ENCODE measurements around the gene PLCL2.
A peak's percentile ranks its signal among the peaks of the same experiment; 100 is the strongest.

The PLCL2 gene

DNA sequence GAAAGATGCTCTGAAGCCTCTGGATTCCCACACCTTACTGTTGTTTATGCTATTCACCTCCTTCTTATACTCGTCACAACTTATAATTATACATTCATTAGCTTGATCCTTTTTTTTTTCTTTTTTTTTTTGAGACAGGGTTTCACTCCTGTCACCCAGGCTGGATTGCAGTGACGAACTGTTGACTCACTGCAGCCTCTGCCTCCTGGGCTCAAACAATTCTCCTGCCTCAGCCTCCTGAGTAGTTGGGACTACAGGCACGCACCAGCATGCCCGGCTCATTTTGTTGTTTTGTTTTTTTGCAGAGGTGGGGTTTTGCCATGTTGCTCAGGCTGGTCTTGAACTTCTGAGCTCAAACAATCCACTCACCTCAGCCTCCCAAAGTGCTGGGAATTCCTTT is 143.6 kb downstream of the PLCL2 start:
- no peak overlapping the region for H2BK5ac ChIP-seq (ENCODE audit: low read depth, low read length, poor library complexity, severe bottlenecking)
- H3K9me3 ChIP-seq (ENCODE audit: control insufficient read depth, low read length) = no peaks in the 10 kb centered on the region

DNA sequence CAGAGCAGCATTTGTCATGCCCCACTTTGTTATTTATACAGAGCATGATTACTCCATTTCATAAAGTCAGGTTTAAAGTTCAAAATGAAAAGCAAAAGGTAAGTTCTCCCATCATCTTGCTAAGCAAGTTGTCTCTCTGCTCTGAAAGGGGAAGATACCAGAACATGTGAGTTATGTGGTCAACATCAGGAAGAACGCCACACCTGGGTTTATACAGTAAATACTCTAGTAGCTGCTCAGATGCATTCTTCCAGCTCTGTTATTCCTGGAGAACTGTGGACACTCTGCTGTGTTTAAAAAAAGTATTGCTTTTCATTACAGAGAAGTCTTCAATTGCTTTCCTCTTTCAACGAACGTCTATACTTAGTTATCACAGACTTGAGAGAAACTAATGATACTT is 145.7 kb downstream of the PLCL2 start:
- no peak overlapping the region for H4K8ac ChIP-seq (ENCODE audit: low read length)
- WGBS = no CpG with 5 or more reads among the region's 3 CpGs
- no peaks in the 10 kb centered on the region for H3K79me1 ChIP-seq (replicated peaks; ENCODE audit: low read length, poor library complexity, severe bottlenecking)
- H3K36me3 ChIP-seq (ENCODE audit: control insufficient read depth in 1 of 2, insufficient read depth in 2 of 2, low read depth in 1 of 2, low read length in 2 of 2) = no peaks in the 10 kb centered on the region
- H3K23ac ChIP-seq (ENCODE audit: low read length in 2 of 2) = no peak overlapping the region
- H2BK5ac ChIP-seq (ENCODE audit: low read depth, low read length, poor library complexity, severe bottlenecking) = no peak overlapping the region
- H3K4me2 ChIP-seq (ENCODE audit: low read length, poor library complexity, severe bottlenecking) = no peak overlapping the region
- no peak overlapping the region for H4K91ac ChIP-seq (ENCODE audit: low read length)
- no peak overlapping the region for H3K14ac ChIP-seq (ENCODE audit: low read length in 2 of 2)
- no peak overlapping the region for H2AK5ac ChIP-seq (ENCODE audit: low read length, severe bottlenecking)
- H3K9me3 ChIP-seq (ENCODE audit: control insufficient read depth, low read length) = no peaks in the 10 kb centered on the region
- no peak overlapping the region for H3K4ac ChIP-seq (ENCODE audit: low read depth in 1 of 2, low read length in 2 of 2)
- H2BK120ac ChIP-seq (ENCODE audit: low read depth, low read length) = no peak overlapping the region
- no peaks in the 10 kb centered on the region for H3K27me3 ChIP-seq (ENCODE audit: control insufficient read depth in 1 of 2, insufficient read depth in 1 of 2, low read length in 2 of 2)
- no peak overlapping the region for H2BK15ac ChIP-seq (ENCODE audit: low read depth, poor library complexity, severe bottlenecking)
- no peak overlapping the region for H2AFZ ChIP-seq (ENCODE audit: low read depth, low read length)
- no peaks in the 10 kb centered on the region for H3K4me1 ChIP-seq (ENCODE audit: control insufficient read depth, insufficient read depth, low read depth, low read length)
- no peak overlapping the region for H3K27ac ChIP-seq (ENCODE audit: low read length, poor library complexity, severe bottlenecking)
- H2BK12ac ChIP-seq (ENCODE audit: low read length in 2 of 2) = no peak overlapping the region
- H3K9ac ChIP-seq (ENCODE audit: low read length) = no peak overlapping the region
- DNase-seq = no peak
- H3K4me3 ChIP-seq (ENCODE audit: insufficient read depth in 1 of 2, low read depth in 1 of 2, low read length in 2 of 2) = no peak overlapping the region
- H3K18ac ChIP-seq (ENCODE audit: low read depth in 1 of 2, low read length in 2 of 2) = no peak overlapping the region

More for the DNA sequence above, 143.6 kb downstream of the PLCL2 start:
- no peak overlapping the region for H3K4me2 ChIP-seq (ENCODE audit: low read length, poor library complexity, severe bottlenecking)
- H3K27me3 ChIP-seq (ENCODE audit: control insufficient read depth in 1 of 2, insufficient read depth in 1 of 2, low read length in 2 of 2) = no peaks in the 10 kb centered on the region
- H3K79me1 ChIP-seq (replicated peaks; ENCODE audit: low read length, poor library complexity, severe bottlenecking) = no peaks in the 10 kb centered on the region
- no peak overlapping the region for H2BK12ac ChIP-seq (ENCODE audit: low read length in 2 of 2)
- H3K36me3 ChIP-seq (ENCODE audit: control insufficient read depth in 1 of 2, insufficient read depth in 2 of 2, low read depth in 1 of 2, low read length in 2 of 2) = no peaks in the 10 kb centered on the region
- H2AFZ ChIP-seq (ENCODE audit: low read depth, low read length) = no peak overlapping the region
- no peak overlapping the region for H3K9ac ChIP-seq (ENCODE audit: low read length)
- H2AK5ac ChIP-seq (ENCODE audit: low read length, severe bottlenecking) = no peak overlapping the region
- no peak overlapping the region for H3K27ac ChIP-seq (ENCODE audit: low read length, poor library complexity, severe bottlenecking)
- no peak overlapping the region for H3K4me3 ChIP-seq (ENCODE audit: insufficient read depth in 1 of 2, low read depth in 1 of 2, low read length in 2 of 2)
- no peak overlapping the region for H3K14ac ChIP-seq (ENCODE audit: low read length in 2 of 2)
- no peaks in the 10 kb centered on the region for H3K4me1 ChIP-seq (ENCODE audit: control insufficient read depth, insufficient read depth, low read depth, low read length)
- H3K23ac ChIP-seq (ENCODE audit: low read length in 2 of 2) = no peak overlapping the region
- DNase-seq = no peak
- no peak overlapping the region for H4K8ac ChIP-seq (ENCODE audit: low read length)
- no peak overlapping the region for H4K91ac ChIP-seq (ENCODE audit: low read length)
- no peak overlapping the region for H2BK15ac ChIP-seq (ENCODE audit: low read depth, poor library complexity, severe bottlenecking)
- H2BK120ac ChIP-seq (ENCODE audit: low read depth, low read length) = no peak overlapping the region
- WGBS = 90% methylated on average over 3 of the region's 4 CpGs
- no peak overlapping the region for H3K18ac ChIP-seq (ENCODE audit: low read depth in 1 of 2, low read length in 2 of 2)
- no peak overlapping the region for H3K4ac ChIP-seq (ENCODE audit: low read depth in 1 of 2, low read length in 2 of 2)

DNA sequence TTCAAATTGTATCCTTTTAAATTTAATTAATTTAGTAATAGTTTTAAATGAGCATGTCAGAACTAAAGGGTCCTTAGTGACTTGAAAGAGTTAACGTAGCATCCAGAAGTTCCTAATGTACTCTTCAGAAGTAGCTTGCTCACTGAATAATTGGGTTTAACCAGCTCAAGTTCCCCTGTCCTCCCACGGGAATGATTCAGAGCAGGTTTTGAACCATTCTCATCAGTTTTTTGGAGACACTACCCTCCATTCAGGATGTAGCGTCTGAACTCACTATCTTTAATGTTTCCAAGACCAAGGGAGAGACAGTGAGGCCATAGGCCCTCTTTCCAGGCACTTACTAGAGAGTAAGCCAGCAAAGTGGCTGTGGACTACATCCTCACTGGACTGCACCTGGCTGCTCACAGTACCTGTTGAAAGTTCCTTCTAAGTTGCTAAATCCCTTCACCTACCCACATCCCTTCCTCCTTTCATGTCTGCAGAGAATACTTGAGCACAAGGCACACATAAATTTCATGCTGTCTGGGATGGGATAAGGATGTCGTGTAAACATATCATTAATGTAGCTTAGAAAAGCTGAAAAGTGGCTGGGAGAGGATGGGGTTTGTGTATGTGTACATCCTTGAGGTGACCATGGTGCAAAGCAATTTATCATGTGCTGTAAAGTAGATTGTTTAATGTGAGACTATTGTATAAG is 146.3 kb downstream of the PLCL2 start:
- Histone ChIP-seq H3K27me3 (ENCODE audit: control insufficient read depth in 1 of 2, insufficient read depth in 1 of 2, low read length in 2 of 2) (no peaks in the 10 kb centered on the region), H3K9ac (ENCODE audit: low read length) (no peak overlapping the region)

GRCh38 chr3:17032407-17033034 is 147.8 kb downstream of the PLCL2 start:
- no peak overlapping the region for H3K4me2 ChIP-seq (ENCODE audit: low read length, poor library complexity, severe bottlenecking)
- no peak overlapping the region for H3K9ac ChIP-seq (ENCODE audit: low read length)
- H3K4me3 ChIP-seq (ENCODE audit: insufficient read depth in 1 of 2, low read depth in 1 of 2, low read length in 2 of 2) = no peak overlapping the region
- no peak overlapping the region for H2BK15ac ChIP-seq (ENCODE audit: low read depth, poor library complexity, severe bottlenecking)
- H3K9me3 ChIP-seq (ENCODE audit: control insufficient read depth, low read length) = no peaks in the 10 kb centered on the region
- peak; percentile 39 for DNase-seq
- WGBS = 68% methylated on average over 1 of the region's 3 CpGs
- H2AFZ ChIP-seq (ENCODE audit: low read depth, low read length) = no peak overlapping the region
- H3K4me1 ChIP-seq (ENCODE audit: control insufficient read depth, insufficient read depth, low read depth, low read length) = no peaks in the 10 kb centered on the region
- H3K23ac ChIP-seq (ENCODE audit: low read length in 2 of 2) = no peak overlapping the region
- no peak overlapping the region for H2BK5ac ChIP-seq (ENCODE audit: low read depth, low read length, poor library complexity, severe bottlenecking)
- no peak overlapping the region for H3K18ac ChIP-seq (ENCODE audit: low read depth in 1 of 2, low read length in 2 of 2)
- H3K4ac ChIP-seq (ENCODE audit: low read depth in 1 of 2, low read length in 2 of 2) = no peak overlapping the region
- H2BK12ac ChIP-seq (ENCODE audit: low read length in 2 of 2) = no peak overlapping the region
- no peak overlapping the region for H4K8ac ChIP-seq (ENCODE audit: low read length)
- H2BK120ac ChIP-seq (ENCODE audit: low read depth, low read length) = no peak overlapping the region
- H3K27ac ChIP-seq (ENCODE audit: low read length, poor library complexity, severe bottlenecking) = no peak overlapping the region
- no peak overlapping the region for H3K14ac ChIP-seq (ENCODE audit: low read length in 2 of 2)
- H4K91ac ChIP-seq (ENCODE audit: low read length) = no peak overlapping the region
- H3K36me3 ChIP-seq (ENCODE audit: control insufficient read depth in 1 of 2, insufficient read depth in 2 of 2, low read depth in 1 of 2, low read length in 2 of 2) = no peaks in the 10 kb centered on the region
- no peaks in the 10 kb centered on the region for H3K27me3 ChIP-seq (ENCODE audit: control insufficient read depth in 1 of 2, insufficient read depth in 1 of 2, low read length in 2 of 2)
- H2AK5ac ChIP-seq (ENCODE audit: low read length, severe bottlenecking) = no peak overlapping the region
- no peaks in the 10 kb centered on the region for H3K79me1 ChIP-seq (replicated peaks; ENCODE audit: low read length, poor library complexity, severe bottlenecking)

More for the DNA sequence above, 146.3 kb downstream of the PLCL2 start:
- Histone ChIP-seq H3K23ac (ENCODE audit: low read length in 2 of 2) (no peak overlapping the region), H2AFZ (ENCODE audit: low read depth, low read length) (no peak overlapping the region), H3K27ac (ENCODE audit: low read length, poor library complexity, severe bottlenecking) (no peak overlapping the region), H3K4me3 (ENCODE audit: insufficient read depth in 1 of 2, low read depth in 1 of 2, low read length in 2 of 2) (no peak overlapping the region), H3K36me3 (ENCODE audit: control insufficient read depth in 1 of 2, insufficient read depth in 2 of 2, low read depth in 1 of 2, low read length in 2 of 2) (no peaks in the 10 kb centered on the region), H3K79me1 (replicated peaks; ENCODE audit: low read length, poor library complexity, severe bottlenecking) (no peaks in the 10 kb centered on the region), H3K4me2 (ENCODE audit: low read length, poor library complexity, severe bottlenecking) (no peak overlapping the region), H3K4ac (ENCODE audit: low read depth in 1 of 2, low read length in 2 of 2) (no peak overlapping the region), H3K18ac (ENCODE audit: low read depth in 1 of 2, low read length in 2 of 2) (no peak overlapping the region), H3K14ac (ENCODE audit: low read length in 2 of 2) (no peak overlapping the region), H2BK120ac (ENCODE audit: low read depth, low read length) (no peak overlapping the region), H2BK5ac (ENCODE audit: low read depth, low read length, poor library complexity, severe bottlenecking) (no peak overlapping the region), H4K91ac (ENCODE audit: low read length) (no peak overlapping the region), H4K8ac (ENCODE audit: low read length) (no peak overlapping the region), H3K4me1 (ENCODE audit: control insufficient read depth, insufficient read depth, low read depth, low read length) (no peaks in the 10 kb centered on the region), H2AK5ac (ENCODE audit: low read length, severe bottlenecking) (no peak overlapping the region), H3K9me3 (ENCODE audit: control insufficient read depth, low read length) (no peaks in the 10 kb centered on the region), H2BK15ac (ENCODE audit: low read depth, poor library complexity, severe bottlenecking) (no peak overlapping the region), H2BK12ac (ENCODE audit: low read length in 2 of 2) (no peak overlapping the region)
- peak; percentile 33 for DNase-seq
- WGBS = 53% methylated on average over 4 of the region's 4 CpGs

Data from mesenchymal stem cell (in vitro differentiated cells and primary cell).